Transverse colon (tissue), 4 donors: Measurements from ENCODE around the gene TRIM29.

ENCODE experiments used
- CTCF ChIP-seq, 5 experiments: fragments of 200-600 bp in 3 of 5; fragments of 450-650 bp in 2 of 5; sonication (generic) in 3 of 5; IDR thresholded peaks; 1 replicate in 2 of 5; 2 replicates in 3 of 5; pipeline ENCODE4 v1.5.1; 2016 to 2017; ENCODE audit warnings: antibody characterized with exemption in 5 of 5, inconsistent platforms in 3 of 5, mild to moderate bottlenecking in 2 of 5, moderate library complexity in 1 of 5
- POLR2A ChIP-seq: fragments of 450-650 bp; IDR thresholded peaks from one replicate; pipeline ENCODE4 v1.6.1; 2016; ENCODE audit warnings: antibody characterized with exemption, mild to moderate bottlenecking, moderate library complexity
- POLR2AphosphoS5 ChIP-seq, 3 donors: sonication (generic); formaldehyde crosslinking; IDR thresholded peaks; one replicate each; pipeline ENCODE4 v1.6.1; 2016; ENCODE audit warnings: antibody characterized with exemption in 3 of 3

DNA sequence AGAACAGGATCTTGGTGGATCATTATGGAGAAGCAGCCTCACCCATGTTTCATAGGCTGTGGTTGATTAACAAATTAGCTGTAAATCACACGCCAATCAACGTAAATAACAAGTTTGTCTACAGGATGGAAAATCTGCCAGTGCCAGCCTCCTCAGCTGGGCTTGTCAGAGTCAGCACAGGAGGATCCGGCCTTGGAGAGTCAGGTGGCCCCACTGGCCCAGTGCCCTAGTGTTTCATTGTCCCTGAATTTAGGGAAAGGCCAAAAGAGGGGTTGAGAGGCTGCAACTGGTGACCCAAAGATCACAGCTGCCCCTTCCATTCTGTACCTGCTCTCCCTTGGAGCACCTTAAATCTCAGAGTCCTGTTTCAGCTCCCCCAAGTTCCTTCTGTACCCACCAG is 42.4 kb downstream of the TRIM29 start:
- no peak for TF ChIP-seq POLR2A
- no peak for TF ChIP-seq CTCF (IDR thresholded peaks at IDR 0.05)
- TF ChIP-seq POLR2AphosphoS5 (IDR thresholded peaks at IDR 0.05) = no peak
